Testis (tissue), 2 donors: ENCODE results near the gene CCDC30.

Source experiments
- CTCF ChIP-seq, 3 experiments: fragments of 450-650 bp in 2 of 3; fragments of 200-600 bp in 1 of 3; sonication (generic) in 1 of 3; IDR thresholded peaks; one replicate each; pipeline ENCODE4 v1.5.1; 2016 to 2019; ENCODE audit warnings: antibody characterized with exemption in 3 of 3, mild to moderate bottlenecking in 2 of 3, moderate library complexity in 1 of 3
- POLR2A ChIP-seq: fragments of 450-650 bp; IDR thresholded peaks from one replicate; pipeline ENCODE4 v1.6.1; 2017; ENCODE audit warnings: antibody characterized with exemption, mild to moderate bottlenecking, moderate library complexity

- TF ChIP-seq CTCF (IDR thresholded peaks at IDR 0.05) (no peak), POLR2A (no peak)
Measured at GRCh38 chr1:42420911-42421585, 42.0 kb upstream of the CCDC30 start.
